Astrocyte (in vitro differentiated cells and primary cell): ENCODE data around the gene TTC7B. TPM values are rescaled to one million over a fixed set of nuclear protein-coding genes. Genes with fewer than 3 reads are reported as not detected.

Experiments
- DNase-seq: peaks from one replicate; pipeline ENCODE4 v3.0.0-alpha.2; 2010; ENCODE audit warnings: low read depth
- FAIRE-seq: peaks from 2 replicates; lab custom pipeline; 2011; peaks lifted over from hg19 to GRCh38; lab: Jason Lieb, UNC
- H2AFZ ChIP-seq: 2 replicates; pipeline ENCODE4 v1.6.0; 2012; ENCODE audit warnings: low read depth, low read length, inconsistent platforms
- H3K27ac ChIP-seq: 2 replicates; pipeline ENCODE4 v1.5.1; 2011; ENCODE audit warnings: low read depth, low read length, inconsistent platforms
- H3K27me3 ChIP-seq: 2 replicates; pipeline ENCODE4 v1.6.0; 2011; ENCODE audit warnings: low read length, inconsistent platforms; ENCODE audit not compliant: insufficient read depth
- H3K36me3 ChIP-seq: 2 replicates; pipeline ENCODE4 v1.5.1; 2011; ENCODE audit warnings: low read length, inconsistent platforms; ENCODE audit not compliant: insufficient read depth
- H3K4me1 ChIP-seq: 2 replicates; pipeline ENCODE4 v1.5.1; 2011; ENCODE audit warnings: low read length, inconsistent platforms; ENCODE audit not compliant: insufficient read depth
- H3K4me2 ChIP-seq: 2 replicates; pipeline ENCODE4 v1.6.0; 2012; ENCODE audit warnings: low read length, inconsistent platforms
- H3K4me3 ChIP-seq: 2 replicates; pipeline ENCODE4 v1.5.1; 2011; ENCODE audit warnings: low read depth, mild to moderate bottlenecking, low read length, inconsistent platforms; ENCODE audit not compliant: insufficient read depth
- H3K79me2 ChIP-seq: 2 replicates; pipeline ENCODE4 v1.6.0; 2012; ENCODE audit warnings: mild to moderate bottlenecking, low read length, inconsistent platforms; ENCODE audit not compliant: insufficient read depth
- H3K9ac ChIP-seq: 2 replicates; pipeline ENCODE4 v1.6.0; 2012; ENCODE audit warnings: mild to moderate bottlenecking, low read length, inconsistent platforms
- H3K9me3 ChIP-seq: 2 replicates; pipeline ENCODE4 v1.5.1; 2012; ENCODE audit warnings: low read depth, mild to moderate bottlenecking, low read length, inconsistent platforms; ENCODE audit not compliant: insufficient read depth
- H4K20me1 ChIP-seq: 2 replicates; pipeline ENCODE4 v1.6.0; 2012; ENCODE audit warnings: low read length, inconsistent platforms; ENCODE audit not compliant: insufficient read depth
- H3K27ac Mint-ChIP-seq: one replicate; pipeline ENCODE4 v1.8.0; 2021; ENCODE audit warnings: mild to moderate bottlenecking, mixed read lengths; ENCODE audit not compliant: unreplicated experiment
- H3K27me3 Mint-ChIP-seq: one replicate; pipeline ENCODE4 v1.8.0; 2021; ENCODE audit warnings: low read depth, mixed read lengths; ENCODE audit not compliant: unreplicated experiment
- H3K36me3 Mint-ChIP-seq: one replicate; pipeline ENCODE4 v1.8.0; 2021; ENCODE audit warnings: low read depth, mixed read lengths; ENCODE audit not compliant: unreplicated experiment
- H3K4me1 Mint-ChIP-seq: one replicate; pipeline ENCODE4 v1.8.0; 2021; ENCODE audit warnings: low read depth, mixed read lengths; ENCODE audit not compliant: unreplicated experiment
- H3K4me3 Mint-ChIP-seq: one replicate; pipeline ENCODE4 v1.8.0; 2021; ENCODE audit warnings: mild to moderate bottlenecking, moderate library complexity, mixed read lengths; ENCODE audit not compliant: unreplicated experiment
- H3K9me3 Mint-ChIP-seq: one replicate; pipeline ENCODE4 v1.8.0; 2021; ENCODE audit warnings: mild to moderate bottlenecking, mixed read lengths; ENCODE audit not compliant: unreplicated experiment
- CTCF ChIP-seq: IDR thresholded peaks from 2 replicates; pipeline ENCODE4 v1.5.1; 2011; ENCODE audit warnings: low read depth, mild to moderate bottlenecking, inconsistent platforms, low read length, moderate library complexity; ENCODE audit not compliant: insufficient read depth
- EZH2 ChIP-seq: IDR thresholded peaks from 2 replicates; pipeline ENCODE4 v1.6.1; 2012; ENCODE audit warnings: mild to moderate bottlenecking, low read length, inconsistent platforms; ENCODE audit not compliant: insufficient read depth
- total RNA-seq: library from RNA; stranded (reverse); gene quantifications from 2 replicates; pipeline ENCODE4 v1.2.1, GENCODE V29; 2021

Gene TTC7B
- total RNA-seq, 1 donor from 2014 or later, result 42.1 TPM

GRCh38 chr14:90523961-90524875, 292.0 kb downstream of the TTC7B start:
- Histone ChIP-seq H3K4me3 (no peak overlapping the region), H3K27me3 (no peaks in the 10 kb centered on the region), H3K79me2 (no peaks in the 10 kb centered on the region), H3K4me2 (no peak overlapping the region), H3K4me1 (peaks cover 17% of the 10 kb centered on the region), H2AFZ (no peak overlapping the region), H3K9me3 (peaks cover 4% of the 10 kb centered on the region), H4K20me1 (no peaks in the 10 kb centered on the region), H3K27ac (no peak overlapping the region), H3K36me3 (no peaks in the 10 kb centered on the region), H3K9ac (no peak overlapping the region)
- FAIRE-seq, result no peak
- H3K36me3 Mint-ChIP-seq, result peaks cover 6% of the 10 kb centered on the region
- H3K9me3 Mint-ChIP-seq, result peaks cover 9% of the 10 kb centered on the region
- no peak overlapping the region for H3K4me3 Mint-ChIP-seq
- H3K27me3 Mint-ChIP-seq, result peaks cover 30% of the 10 kb centered on the region
- TF ChIP-seq CTCF (no peak), EZH2 (no peak)
- DNase-seq, result no peak
- H3K27ac Mint-ChIP-seq, result no peak overlapping the region
- H3K4me1 Mint-ChIP-seq, result peaks cover 5% of the 10 kb centered on the region

DNA sequence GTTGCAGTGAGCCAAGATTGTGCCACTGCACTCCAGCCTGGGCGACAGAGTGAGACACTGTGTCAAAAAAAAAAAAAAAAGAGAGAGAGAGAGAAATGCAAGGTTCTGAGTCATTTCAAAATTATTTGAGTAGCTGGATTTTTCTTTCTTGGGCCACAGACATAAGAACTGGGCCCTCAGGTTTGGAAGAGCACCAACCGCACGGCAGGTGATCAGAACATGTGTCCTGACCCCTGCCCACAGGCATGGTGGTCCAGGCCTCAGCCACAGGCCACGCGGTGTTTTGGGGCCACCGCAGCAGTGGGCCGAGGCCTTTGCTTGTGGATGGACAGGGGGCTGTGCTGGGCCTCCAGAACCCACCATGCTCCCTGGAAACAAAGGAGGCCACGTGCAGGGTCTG, 292.7 kb downstream of the TTC7B start:
- H3K27ac ChIP-seq, result no peak overlapping the region
- Mint-ChIP-seq H3K36me3 (peaks cover 5% of the 10 kb centered on the region), H3K4me1 (peaks cover 5% of the 10 kb centered on the region)

More for the DNA sequence above, 292.7 kb downstream of the TTC7B start:
- no peak for FAIRE-seq
- Mint-ChIP-seq H3K9me3 (peaks cover 10% of the 10 kb centered on the region), H3K27me3 (peaks cover 34% of the 10 kb centered on the region), H3K27ac (no peak overlapping the region), H3K4me3 (no peak overlapping the region)
- peaks cover 6% of the 10 kb centered on the region for H3K9me3 ChIP-seq
- H3K79me2 ChIP-seq, result no peaks in the 10 kb centered on the region
- H3K4me3 ChIP-seq, result no peak overlapping the region
- no peak overlapping the region for H3K9ac ChIP-seq
- no peak for TF ChIP-seq EZH2
- no peak for TF ChIP-seq CTCF
- peak; percentile 75 for DNase-seq
- no peaks in the 10 kb centered on the region for H3K27me3 ChIP-seq
- peaks cover 17% of the 10 kb centered on the region for H3K4me1 ChIP-seq
- H2AFZ ChIP-seq, result no peak overlapping the region
- H4K20me1 ChIP-seq, result no peaks in the 10 kb centered on the region
- peak overlapping the region; percentile 81 for H3K4me2 ChIP-seq
- H3K36me3 ChIP-seq, result no peaks in the 10 kb centered on the region
